SW480 (cell line): Measurements from ENCODE around the gene PLXNA4.
"Not testable (repeated sequence)": the region's sequence is repeated elsewhere in the genome, so short reads cannot be mapped to it uniquely, and the experiment has no call there.

Experiments used
- DNase-seq: peaks from one replicate; pipeline ENCODE4 v3.0.0-alpha.2; 2016; ENCODE audit warnings: low spot score

Gene PLXNA4

GRCh38 chr7:132392713-132393112 is 183.6 kb downstream of the PLXNA4 start:
- DNase-seq: no peak

- no peak for DNase-seq
These were observed 185.6 kb downstream of the PLXNA4 start for GRCh38 chr7:132390705-132391104.

DNA sequence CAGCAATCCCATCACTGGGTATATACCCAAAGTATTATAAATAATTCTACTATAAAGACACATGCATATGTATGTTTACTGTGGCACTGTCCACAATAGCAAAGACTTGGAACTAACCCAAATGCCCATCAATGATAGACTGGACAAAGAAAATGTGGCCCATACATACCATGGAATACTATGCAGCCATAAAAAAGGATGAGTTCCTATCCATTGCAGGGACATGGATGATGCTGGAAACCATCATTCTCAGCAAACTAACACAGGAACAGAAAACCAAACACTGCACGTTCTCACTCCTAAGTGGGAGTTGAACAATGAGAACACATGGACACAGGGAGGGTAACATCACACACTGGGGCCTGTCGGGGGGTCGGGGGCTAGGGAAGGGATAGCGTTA is 186.2 kb downstream of the PLXNA4 start:
- DNase-seq: not testable (repeated sequence)

GRCh38 chr7:132388688-132389087 is 187.6 kb downstream of the PLXNA4 start:
- no peak for DNase-seq

- DNase-seq: no peak
These were observed 188.7 kb downstream of the PLXNA4 start for GRCh38 chr7:132387596-132387995.

GRCh38 chr7:132386201-132386681 is 190.0 kb downstream of the PLXNA4 start:
- DNase-seq: no peak

- no peak for DNase-seq
These were observed 192.3 kb downstream of the PLXNA4 start for GRCh38 chr7:132383962-132384361.

DNA sequence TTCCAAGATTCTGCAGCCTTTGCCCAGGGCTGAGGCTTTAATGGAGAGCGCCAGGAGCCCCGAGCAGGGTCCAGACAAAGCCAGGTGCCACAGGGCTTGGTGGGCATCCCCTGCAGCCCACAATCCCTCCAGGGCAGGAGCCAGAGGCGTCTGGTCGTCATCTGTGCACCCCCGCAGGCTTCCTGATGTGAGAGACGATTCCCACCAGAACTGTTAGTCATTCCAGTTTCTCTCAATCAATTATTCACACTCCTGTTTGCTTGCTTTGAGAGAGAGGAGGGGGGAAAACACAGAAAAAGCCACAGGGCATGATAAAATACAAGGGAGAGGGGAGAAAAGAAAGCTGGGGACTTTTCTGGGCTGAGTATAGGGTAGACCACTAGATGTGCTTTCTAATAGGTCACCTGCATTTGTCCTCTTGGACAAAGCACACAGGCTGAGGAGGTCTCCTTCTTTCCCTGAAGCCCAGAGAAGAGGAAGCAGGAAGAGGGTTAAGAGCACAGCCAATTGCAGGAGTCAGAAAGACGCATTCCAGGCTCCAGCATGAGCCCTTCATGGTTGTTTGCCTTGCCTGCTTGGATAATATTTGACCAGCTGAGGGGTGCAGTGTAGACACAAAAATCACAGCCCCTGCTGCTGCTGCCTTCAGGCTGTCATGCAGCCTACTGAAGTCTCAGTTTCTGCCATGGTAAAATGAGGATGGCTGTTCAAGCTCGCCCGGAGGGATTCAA is 194.4 kb downstream of the PLXNA4 start:
- DNase-seq: no peak

DNA sequence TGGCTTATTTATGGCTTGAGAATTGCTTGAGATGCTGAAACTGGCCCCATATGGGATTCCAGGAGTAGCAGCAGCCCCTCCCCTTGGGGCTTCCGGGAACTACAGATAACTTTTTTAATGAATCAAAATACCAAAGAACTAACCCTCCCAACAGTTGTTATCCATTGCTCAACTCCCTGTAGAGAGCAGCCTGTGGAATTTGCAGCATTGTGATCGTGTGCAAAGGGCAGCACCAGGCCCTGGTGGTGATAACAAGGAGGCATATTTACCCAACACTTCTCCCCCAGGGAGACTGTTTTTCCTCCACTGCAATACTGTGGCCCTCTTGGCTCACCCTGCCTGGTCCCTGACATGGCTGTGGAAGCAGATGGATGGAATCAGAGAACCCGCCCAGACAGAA is 196.2 kb downstream of the PLXNA4 start:
- DNase-seq: no peak

DNA sequence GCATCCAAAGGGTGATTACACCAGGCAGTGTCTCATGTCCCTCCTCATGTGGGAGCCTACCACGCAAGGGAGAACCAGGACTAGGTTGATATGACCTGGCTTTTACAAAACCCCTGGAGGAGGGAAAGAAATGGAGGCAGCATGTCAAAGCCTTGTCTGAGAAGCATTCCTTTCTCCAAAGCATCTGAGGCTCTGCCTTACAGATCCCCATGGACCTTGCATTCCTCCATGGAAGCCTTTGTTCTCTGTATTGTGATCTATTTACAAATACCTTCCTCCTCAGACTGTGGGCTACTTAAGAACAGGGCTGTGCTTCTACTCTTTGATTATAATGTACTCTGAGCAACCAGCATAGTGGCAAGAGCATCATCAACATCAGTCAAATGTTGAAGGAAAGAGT is 197.0 kb downstream of the PLXNA4 start:
- no peak for DNase-seq

DNA sequence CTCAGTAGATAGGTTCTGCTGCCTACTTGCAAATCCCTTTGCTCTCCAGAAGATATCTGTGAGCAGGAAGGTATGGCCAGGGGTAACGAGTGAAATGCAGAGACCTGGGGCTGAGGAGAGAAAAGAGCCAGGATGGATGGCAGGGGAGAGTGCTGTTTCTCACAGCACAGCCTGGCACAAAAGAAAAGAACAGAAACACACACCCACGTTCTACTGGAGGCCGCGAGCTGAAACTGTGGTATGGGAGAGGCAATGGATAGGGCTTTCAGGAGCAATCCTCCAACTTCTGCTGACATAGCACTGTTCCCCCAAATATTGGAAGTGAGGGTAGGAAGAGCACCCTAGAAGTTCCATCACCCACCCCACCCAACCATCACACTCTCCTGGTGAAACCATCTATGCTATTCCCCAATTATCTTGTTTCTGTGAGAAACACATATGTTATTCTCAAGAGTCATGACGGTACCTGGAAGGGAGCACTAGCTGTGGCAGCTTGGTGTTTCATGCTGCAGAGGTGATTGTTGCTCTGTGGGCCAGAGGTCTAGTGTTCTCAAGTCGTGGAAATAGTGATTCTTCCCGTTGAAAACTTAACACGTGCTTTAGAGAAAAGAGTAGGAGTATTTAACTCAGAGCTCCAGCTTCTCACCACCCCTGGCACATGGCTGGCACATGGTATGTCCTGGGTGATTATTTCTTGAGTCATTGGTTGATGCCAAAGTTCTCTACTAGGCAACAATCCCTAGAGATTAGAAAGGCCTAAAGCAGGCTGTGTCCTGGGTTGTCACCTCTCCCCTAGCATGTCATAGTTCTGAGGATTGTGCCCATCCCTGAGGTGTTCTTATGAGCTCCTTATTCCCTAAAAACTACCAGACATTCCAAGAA is 198.3 kb downstream of the PLXNA4 start:
- DNase-seq: no peak

- DNase-seq: no peak
These were observed 199.3 kb downstream of the PLXNA4 start for GRCh38 chr7:132377015-132377414.

DNA sequence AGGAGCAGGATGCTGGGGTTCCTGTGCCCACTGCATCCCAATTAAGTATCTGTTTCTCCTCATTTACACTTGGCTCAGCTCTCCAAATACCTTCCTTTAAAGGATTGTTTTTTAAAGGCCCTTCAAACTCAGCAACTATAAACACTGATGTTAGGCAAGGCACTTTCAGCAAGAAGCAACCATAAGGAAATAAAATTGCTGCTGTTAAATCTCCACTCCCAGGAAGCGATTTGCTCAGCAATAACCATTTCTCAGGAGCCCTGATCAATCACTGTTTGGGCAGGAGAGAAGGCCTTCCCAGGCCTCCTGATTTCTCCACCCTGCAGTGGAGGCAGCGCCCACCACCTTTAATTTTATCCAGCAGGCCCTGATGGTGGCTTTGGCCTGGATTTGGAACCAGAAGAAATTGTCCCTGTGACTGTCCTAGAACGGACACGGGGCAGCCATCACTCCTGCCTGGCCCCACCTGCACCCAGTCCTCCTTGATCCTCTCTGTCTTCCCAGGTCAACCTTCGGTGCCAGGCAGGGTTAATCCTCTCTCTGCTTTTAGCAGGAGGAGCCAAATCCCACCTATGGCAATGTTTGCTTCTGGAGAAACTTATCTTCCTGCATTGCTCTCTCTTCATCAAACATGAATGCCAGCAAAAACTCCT is 199.8 kb downstream of the PLXNA4 start:
- DNase-seq: no peak

DNA sequence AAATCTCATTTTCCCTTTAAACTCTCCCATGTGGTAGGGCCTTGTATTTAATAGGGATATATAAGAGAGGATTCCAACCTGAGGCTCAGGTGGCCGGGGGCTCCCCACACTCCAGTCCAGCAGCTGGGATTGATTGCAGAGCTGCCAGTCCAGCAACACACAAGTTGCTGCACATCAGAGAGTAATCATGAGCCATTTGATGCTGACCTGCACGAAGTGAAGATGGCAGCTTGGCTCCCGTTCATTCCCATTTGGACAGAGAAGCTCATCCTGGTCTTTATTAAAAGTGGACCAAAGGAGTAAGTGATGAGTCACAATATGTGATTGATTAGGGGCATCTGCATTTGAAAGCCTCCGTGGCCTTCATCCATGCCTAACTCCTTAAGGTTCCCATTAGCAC is 202.4 kb downstream of the PLXNA4 start:
- DNase-seq: no peak

DNA sequence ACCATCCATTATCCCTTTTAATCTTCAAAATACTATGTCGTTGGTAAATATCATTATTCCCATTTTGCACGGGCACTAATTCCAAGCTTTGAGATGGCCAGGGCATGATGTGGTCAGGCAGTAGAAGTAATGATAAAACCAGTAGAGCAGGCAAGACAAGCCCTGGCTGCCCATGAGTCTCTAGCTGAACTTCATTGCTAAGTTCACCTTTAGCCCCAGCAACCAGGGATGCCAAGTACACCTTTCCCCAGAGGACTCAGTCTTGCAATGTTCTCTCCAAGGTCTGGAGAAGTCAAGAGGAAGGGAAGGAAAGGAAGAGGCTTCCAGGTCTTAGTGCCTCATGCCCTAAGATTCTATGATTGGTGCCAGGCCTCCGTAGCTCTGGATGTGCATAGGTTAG is 203.2 kb downstream of the PLXNA4 start:
- no peak for DNase-seq

GRCh38 chr7:132371948-132372347 is 204.3 kb downstream of the PLXNA4 start:
- DNase-seq: no peak

DNA sequence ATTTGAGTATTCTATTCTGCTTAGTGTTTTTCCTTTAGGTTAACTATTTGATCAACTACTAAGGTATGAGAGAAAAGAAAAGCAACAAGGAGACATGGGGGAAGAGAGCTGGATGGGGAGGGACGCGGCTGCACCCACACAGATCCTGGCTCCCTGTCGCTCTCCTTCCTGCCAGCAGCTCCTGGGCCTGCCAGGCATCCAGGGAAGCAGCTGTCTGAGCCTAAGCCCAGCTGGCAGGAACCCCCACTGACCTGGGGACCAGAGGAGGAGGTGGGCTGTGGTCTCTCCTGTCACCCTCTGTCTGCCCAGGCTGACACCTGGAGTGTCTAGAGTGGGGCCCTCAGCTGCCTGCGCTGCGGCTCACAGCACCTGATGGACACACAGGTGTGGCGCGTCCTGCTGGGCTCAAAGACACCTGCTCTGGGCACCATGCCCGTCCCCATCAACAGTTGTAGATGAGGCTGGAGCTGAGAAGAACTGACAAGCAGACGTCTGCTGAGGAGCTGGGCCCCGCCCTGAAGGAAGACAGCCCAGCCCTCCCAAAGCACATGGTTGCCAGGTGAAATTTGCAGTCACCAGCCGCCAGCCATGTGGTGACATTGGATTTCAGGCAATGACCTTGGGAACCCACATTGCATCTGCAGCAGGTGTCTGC is 207.9 kb downstream of the PLXNA4 start:
- DNase-seq: no peak

DNA sequence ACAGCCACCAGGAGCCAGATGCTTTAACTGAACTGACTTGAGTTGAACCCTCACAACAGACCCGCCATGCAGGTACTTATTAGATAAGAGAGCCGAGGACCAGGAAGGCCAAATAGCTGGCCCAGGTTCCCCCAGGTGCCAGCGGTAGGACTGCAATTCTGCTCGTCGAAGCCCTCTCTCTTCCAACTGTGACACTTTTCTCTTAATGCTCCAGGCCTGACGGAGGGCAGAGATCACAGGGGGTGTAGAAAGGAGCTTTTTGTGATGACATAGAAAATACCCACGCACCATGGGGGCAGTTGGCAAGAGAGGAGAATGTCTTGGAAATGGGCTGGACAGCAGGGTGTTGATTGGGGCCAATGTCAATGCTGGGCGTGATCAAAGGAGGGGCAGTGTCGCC is 208.5 kb downstream of the PLXNA4 start:
- no peak for DNase-seq

GRCh38 chr7:132367004-132367403 is 209.3 kb downstream of the PLXNA4 start:
- DNase-seq: no peak

GRCh38 chr7:132364226-132364625 is 212.0 kb downstream of the PLXNA4 start:
- no peak for DNase-seq

GRCh38 chr7:132362059-132362458 is 214.2 kb downstream of the PLXNA4 start:
- DNase-seq: no peak

DNA sequence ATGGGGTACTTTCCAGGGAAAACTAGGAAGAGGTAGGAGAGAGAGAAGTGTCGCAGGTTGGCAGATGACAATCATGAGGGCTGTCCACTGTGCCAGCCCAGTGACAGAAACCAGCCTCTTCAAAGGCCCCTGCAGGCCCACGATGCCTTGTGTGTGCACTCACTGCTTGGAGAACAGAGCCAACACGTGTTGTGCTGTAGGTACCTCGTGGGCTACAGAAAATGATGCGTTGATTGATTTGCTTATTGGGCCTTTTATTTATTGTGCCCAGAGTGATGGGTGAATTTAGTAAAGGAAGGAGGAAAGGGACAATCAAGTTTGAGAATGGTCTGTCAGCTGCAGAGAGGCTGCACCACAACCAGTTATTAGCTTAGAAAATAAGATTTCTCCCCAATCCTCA is 215.1 kb downstream of the PLXNA4 start:
- DNase-seq: no peak
